Embryonic facial prominence (tissue), 1 donor: Measurements from ENCODE around the gene HS6ST2.

ENCODE experiments used
- DNase-seq: peaks from one replicate; pipeline ENCODE4 v3.0.0-alpha.2; 2016; ENCODE audit errors: extremely low spot score

The HS6ST2 gene

GRCh38 chrX:132790329-132790728 is 168.1 kb downstream of the HS6ST2 start:
- DNase-seq, result no peak

GRCh38 chrX:132786217-132786616 is 172.2 kb downstream of the HS6ST2 start:
- DNase-seq, result no peak

GRCh38 chrX:132778917-132779316 is 179.5 kb downstream of the HS6ST2 start:
- DNase-seq, result no peak

- no peak for DNase-seq
Observed at GRCh38 chrX:132776486-132777210, 181.8 kb downstream of the HS6ST2 start.

GRCh38 chrX:132775263-132775823 is 183.1 kb downstream of the HS6ST2 start:
- DNase-seq, result no peak

- no peak for DNase-seq
Observed at GRCh38 chrX:132774010-132774714, 184.3 kb downstream of the HS6ST2 start.

- no peak for DNase-seq
Observed at GRCh38 chrX:132769609-132770008, 188.8 kb downstream of the HS6ST2 start.

GRCh38 chrX:132766452-132766851 is 192.0 kb downstream of the HS6ST2 start:
- DNase-seq, result no peak

GRCh38 chrX:132763528-132763927 is 194.9 kb downstream of the HS6ST2 start:
- no peak for DNase-seq

- no peak for DNase-seq
Observed at GRCh38 chrX:132758759-132759158, 199.7 kb downstream of the HS6ST2 start.

GRCh38 chrX:132757066-132757623 is 201.3 kb downstream of the HS6ST2 start:
- DNase-seq, result no peak

- no peak for DNase-seq
Observed at GRCh38 chrX:132756439-132756838, 202.0 kb downstream of the HS6ST2 start.

GRCh38 chrX:132751063-132751690 is 207.3 kb downstream of the HS6ST2 start:
- no peak for DNase-seq

- DNase-seq, result no peak
Observed at GRCh38 chrX:132750331-132751062, 207.9 kb downstream of the HS6ST2 start.

GRCh38 chrX:132749406-132749805 is 209.0 kb downstream of the HS6ST2 start:
- no peak for DNase-seq

- DNase-seq, result no peak
Observed at GRCh38 chrX:132748909-132749308, 209.5 kb downstream of the HS6ST2 start.

GRCh38 chrX:132748268-132748667 is 210.2 kb downstream of the HS6ST2 start:
- DNase-seq, result no peak

GRCh38 chrX:132745593-132745992 is 212.8 kb downstream of the HS6ST2 start:
- no peak for DNase-seq

- no peak for DNase-seq
Observed at GRCh38 chrX:132744470-132744869, 214.0 kb downstream of the HS6ST2 start.

GRCh38 chrX:132743086-132743485 is 215.3 kb downstream of the HS6ST2 start:
- no peak for DNase-seq

GRCh38 chrX:132742246-132742645 is 216.2 kb downstream of the HS6ST2 start:
- DNase-seq, result no peak

GRCh38 chrX:132741689-132742088 is 216.7 kb downstream of the HS6ST2 start:
- no peak for DNase-seq
